Measurements from ENCODE around the gene KCP.

Gene KCP

DNA sequence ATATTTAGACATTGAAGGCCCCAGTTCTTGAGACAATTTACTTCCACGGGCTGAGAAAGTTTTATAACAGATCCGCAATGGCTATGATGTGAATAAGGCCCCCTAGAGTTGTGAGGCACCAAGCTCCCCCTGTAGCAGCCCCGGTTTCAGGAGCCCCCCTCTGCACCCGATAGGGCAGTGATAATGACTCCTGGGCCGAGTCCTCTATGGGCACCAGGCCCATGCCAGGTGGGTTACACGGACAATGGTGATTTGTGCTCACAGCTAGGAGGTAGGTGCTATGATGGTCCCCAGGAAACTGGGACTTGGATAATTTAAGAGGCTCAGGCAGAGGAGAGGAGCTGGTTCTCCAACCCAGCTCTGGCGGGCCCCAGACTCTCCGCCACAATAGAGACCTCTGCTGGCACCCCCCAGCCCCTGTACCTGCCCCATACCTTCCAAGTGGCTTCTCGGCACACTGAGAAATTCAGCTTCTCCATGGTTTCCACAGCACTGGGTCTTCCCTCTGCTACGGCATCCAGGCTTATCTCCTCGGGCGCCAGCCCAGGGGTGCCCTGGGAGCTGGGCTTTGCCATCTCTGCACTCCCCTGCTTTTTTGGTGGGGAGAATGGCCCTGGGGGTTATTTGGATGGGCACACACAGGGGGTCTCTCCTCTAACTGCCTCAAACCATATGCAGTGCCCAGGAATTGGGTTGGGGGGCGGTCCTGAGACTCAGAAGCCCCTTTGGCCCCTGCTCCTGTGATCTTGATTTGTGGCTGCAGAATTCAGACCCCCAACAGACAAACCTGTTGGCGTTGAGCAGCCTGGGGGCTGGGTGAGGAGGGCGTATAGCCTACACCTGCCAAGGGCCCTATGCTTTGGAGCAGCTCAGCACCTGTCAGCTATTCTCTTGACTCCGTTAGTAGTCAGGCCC is 12.2 kb upstream of the KCP start:
- Mint-ChIP-seq H3K36me3 (ENCODE audit: insufficient read depth) (no peaks in the 10 kb centered on the region), H3K27ac (ENCODE audit: low read depth) (no peak overlapping the region), H3K9me3 (no peaks in the 10 kb centered on the region), H3K4me1 (no peaks in the 10 kb centered on the region), H3K4me3 (no peak overlapping the region), H3K27me3 (peaks cover 34% of the 10 kb centered on the region)
- DNase-seq (ENCODE audit: low spot score in 2 of 2) (no peak), ATAC-seq (replicated peaks; ENCODE audit: extremely low read depth, poor library complexity, severe bottlenecking) (no peak)

- DNase-seq (ENCODE audit: low spot score in 2 of 2) (no peak), ATAC-seq (replicated peaks; ENCODE audit: extremely low read depth, poor library complexity, severe bottlenecking) (no peak)
- H3K4me3 Mint-ChIP-seq, result no peak overlapping the region
- no peaks in the 10 kb centered on the region for H3K4me1 Mint-ChIP-seq
- H3K36me3 Mint-ChIP-seq (ENCODE audit: insufficient read depth), result no peaks in the 10 kb centered on the region
- no peak overlapping the region for H3K27ac Mint-ChIP-seq (ENCODE audit: low read depth)
- H3K9me3 Mint-ChIP-seq, result no peaks in the 10 kb centered on the region
- peaks cover 39% of the 10 kb centered on the region for H3K27me3 Mint-ChIP-seq
Measured at GRCh38 chr7:128921866-128922440, 11.4 kb upstream of the KCP start.

DNA sequence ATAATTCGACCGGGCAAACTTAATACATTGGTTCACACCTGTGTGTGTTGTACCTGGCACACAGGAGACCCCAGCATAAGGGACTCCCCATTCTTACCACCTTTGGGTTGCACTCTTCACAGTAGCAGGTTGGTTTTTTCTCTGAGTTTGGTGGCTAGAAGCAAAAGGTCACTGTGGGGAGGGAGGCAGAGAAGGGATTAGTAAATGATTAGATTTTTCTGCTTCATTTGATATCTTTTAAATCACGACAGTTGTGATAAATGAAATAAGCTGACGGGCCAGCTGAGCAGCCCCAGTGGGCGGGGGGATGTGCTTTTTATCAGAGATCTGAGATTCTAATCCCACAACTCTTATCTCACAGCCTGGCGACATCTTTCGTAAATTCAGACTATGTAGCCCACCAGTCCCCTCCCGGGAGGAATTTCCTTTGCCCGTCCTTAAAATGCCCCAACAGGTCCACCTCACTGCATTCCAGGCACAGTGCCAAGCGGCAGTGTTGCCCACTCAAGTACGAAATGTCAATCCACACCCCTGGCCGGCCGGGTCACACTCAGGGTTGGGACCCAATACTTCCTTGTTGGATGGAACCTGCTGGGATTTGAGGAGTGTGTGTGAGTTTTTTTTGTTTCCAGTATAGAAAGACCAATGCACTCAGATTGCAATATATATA is 10.5 kb upstream of the KCP start:
- H3K27me3 Mint-ChIP-seq, result peaks cover 46% of the 10 kb centered on the region
- no peaks in the 10 kb centered on the region for H3K4me1 Mint-ChIP-seq
- DNase-seq (ENCODE audit: low spot score in 2 of 2), result no peak
- no peaks in the 10 kb centered on the region for H3K9me3 Mint-ChIP-seq
- ATAC-seq (replicated peaks; ENCODE audit: extremely low read depth, poor library complexity, severe bottlenecking), result no peak
- no peak overlapping the region for H3K4me3 Mint-ChIP-seq
- H3K36me3 Mint-ChIP-seq (ENCODE audit: insufficient read depth), result no peaks in the 10 kb centered on the region
- no peak overlapping the region for H3K27ac Mint-ChIP-seq (ENCODE audit: low read depth)

DNA sequence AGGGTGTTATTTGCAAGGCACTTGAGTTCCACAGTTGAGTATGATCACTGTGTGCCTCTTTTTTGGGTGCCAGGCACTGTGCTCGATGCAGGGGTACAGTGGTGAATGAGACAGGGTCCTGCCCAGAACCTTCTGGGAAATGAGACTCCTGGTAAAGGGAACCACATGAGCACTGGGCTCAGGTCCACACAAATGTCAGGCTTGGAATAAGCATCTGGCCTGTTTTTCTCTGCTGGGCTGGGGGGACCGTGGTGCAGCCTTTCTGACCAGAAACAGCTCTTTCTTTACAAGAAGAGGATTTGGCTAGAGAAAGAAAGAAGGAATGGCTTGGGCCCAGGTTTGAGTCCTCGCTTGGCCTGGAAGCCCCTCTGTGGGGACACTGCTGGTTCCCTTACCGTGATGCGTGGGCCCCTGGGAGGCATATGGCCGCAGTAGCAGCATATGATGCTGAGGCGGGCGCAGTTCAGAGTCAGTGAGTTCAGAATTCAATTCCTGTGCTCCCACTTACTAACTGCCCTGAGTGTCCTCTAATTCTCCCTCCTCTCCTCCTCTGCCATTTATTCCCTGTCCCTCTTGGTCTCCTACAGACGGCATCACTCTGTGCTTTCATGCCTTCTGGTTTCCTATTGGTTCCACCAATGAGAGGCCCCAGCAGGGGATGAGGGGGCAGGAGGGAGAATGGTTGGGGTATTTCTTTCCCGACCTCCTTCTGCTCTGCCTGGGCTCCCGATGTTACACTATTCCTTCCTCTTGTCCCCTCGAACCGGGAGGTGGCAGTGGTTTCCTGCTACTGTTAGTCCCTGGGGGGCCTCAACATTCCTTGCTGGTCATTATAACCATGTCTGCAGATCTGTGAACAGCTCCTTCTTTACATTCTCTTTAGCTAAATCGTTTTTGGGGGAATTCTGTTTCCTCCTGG is 9.6 kb upstream of the KCP start:
- no peak for DNase-seq (ENCODE audit: low spot score in 2 of 2)
- H3K27ac Mint-ChIP-seq (ENCODE audit: low read depth), result no peak overlapping the region
- ATAC-seq (replicated peaks; ENCODE audit: extremely low read depth, poor library complexity, severe bottlenecking), result no peak
- no peak overlapping the region for H3K4me3 Mint-ChIP-seq
- H3K36me3 Mint-ChIP-seq (ENCODE audit: insufficient read depth), result no peaks in the 10 kb centered on the region
- peaks cover 5% of the 10 kb centered on the region for H3K4me1 Mint-ChIP-seq
- H3K27me3 Mint-ChIP-seq, result peaks cover 54% of the 10 kb centered on the region
- no peaks in the 10 kb centered on the region for H3K9me3 Mint-ChIP-seq

DNA sequence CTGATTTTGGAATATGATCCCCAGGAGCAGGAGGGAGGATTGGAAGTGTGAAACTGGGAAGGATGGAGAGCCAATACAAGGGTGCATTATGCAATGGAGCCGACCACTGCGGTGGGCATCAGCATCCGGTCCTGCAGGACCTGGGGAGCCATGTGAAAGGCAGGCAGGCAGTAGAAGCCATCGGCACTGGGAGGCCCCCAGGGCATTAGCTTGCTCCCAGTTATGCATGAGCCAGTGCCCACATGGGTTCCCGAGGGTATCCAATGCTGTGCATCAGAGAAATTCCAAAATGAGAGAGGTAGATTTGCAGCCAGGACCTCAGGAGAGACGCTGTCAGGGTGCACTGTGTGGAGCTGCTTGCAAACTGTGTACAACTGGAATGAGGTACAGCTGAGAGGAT is 8.7 kb upstream of the KCP start:
- H3K36me3 Mint-ChIP-seq (ENCODE audit: insufficient read depth), result no peaks in the 10 kb centered on the region
- peaks cover 6% of the 10 kb centered on the region for H3K4me1 Mint-ChIP-seq
- H3K27ac Mint-ChIP-seq (ENCODE audit: low read depth), result no peak overlapping the region
- H3K4me3 Mint-ChIP-seq, result no peak overlapping the region
- no peak for ATAC-seq (replicated peaks; ENCODE audit: extremely low read depth, poor library complexity, severe bottlenecking)
- peaks cover 63% of the 10 kb centered on the region for H3K27me3 Mint-ChIP-seq
- H3K9me3 Mint-ChIP-seq, result no peaks in the 10 kb centered on the region
- no peak for DNase-seq (ENCODE audit: low spot score in 2 of 2)

GRCh38 chr7:128918016-128918665 is 7.6 kb upstream of the KCP start:
- Mint-ChIP-seq H3K4me3 (no peak overlapping the region), H3K4me1 (peaks cover 6% of the 10 kb centered on the region), H3K9me3 (no peaks in the 10 kb centered on the region), H3K36me3 (ENCODE audit: insufficient read depth) (no peaks in the 10 kb centered on the region), H3K27ac (ENCODE audit: low read depth) (no peak overlapping the region), H3K27me3 (peaks cover 63% of the 10 kb centered on the region)
- DNase-seq (ENCODE audit: low spot score in 2 of 2) (no peak), ATAC-seq (replicated peaks; ENCODE audit: extremely low read depth, poor library complexity, severe bottlenecking) (no peak)

GRCh38 chr7:128917122-128917521 is 6.6 kb upstream of the KCP start:
- DNase-seq (ENCODE audit: low spot score in 2 of 2) (no peak), ATAC-seq (replicated peaks; ENCODE audit: extremely low read depth, poor library complexity, severe bottlenecking) (no peak)
- no peak overlapping the region for H3K27ac Mint-ChIP-seq (ENCODE audit: low read depth)
- peaks cover 65% of the 10 kb centered on the region for H3K27me3 Mint-ChIP-seq
- no peaks in the 10 kb centered on the region for H3K9me3 Mint-ChIP-seq
- no peak overlapping the region for H3K4me3 Mint-ChIP-seq
- peaks cover 6% of the 10 kb centered on the region for H3K4me1 Mint-ChIP-seq
- H3K36me3 Mint-ChIP-seq (ENCODE audit: insufficient read depth), result no peaks in the 10 kb centered on the region

DNA sequence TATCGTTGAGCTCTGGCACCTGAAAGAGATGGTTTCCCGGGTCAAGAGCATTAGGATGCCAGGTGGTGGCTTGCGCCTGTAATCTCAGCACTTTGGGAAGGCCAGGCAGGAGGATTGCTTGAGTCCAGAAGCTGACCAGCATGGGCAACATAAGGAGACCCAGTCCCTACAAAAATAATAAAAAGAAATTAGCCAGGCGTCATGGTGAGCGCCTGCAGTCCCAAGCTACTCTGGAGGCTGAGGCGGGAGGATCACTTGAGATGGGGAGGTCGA is 6.1 kb upstream of the KCP start:
- H3K4me3 Mint-ChIP-seq, result no peak overlapping the region
- peaks cover 71% of the 10 kb centered on the region for H3K27me3 Mint-ChIP-seq
- no peaks in the 10 kb centered on the region for H3K36me3 Mint-ChIP-seq (ENCODE audit: insufficient read depth)
- ATAC-seq (replicated peaks; ENCODE audit: extremely low read depth, poor library complexity, severe bottlenecking), result no peak
- no peak for DNase-seq (ENCODE audit: low spot score in 2 of 2)
- H3K9me3 Mint-ChIP-seq, result no peaks in the 10 kb centered on the region
- H3K4me1 Mint-ChIP-seq, result peaks cover 6% of the 10 kb centered on the region
- H3K27ac Mint-ChIP-seq (ENCODE audit: low read depth), result no peak overlapping the region

DNA sequence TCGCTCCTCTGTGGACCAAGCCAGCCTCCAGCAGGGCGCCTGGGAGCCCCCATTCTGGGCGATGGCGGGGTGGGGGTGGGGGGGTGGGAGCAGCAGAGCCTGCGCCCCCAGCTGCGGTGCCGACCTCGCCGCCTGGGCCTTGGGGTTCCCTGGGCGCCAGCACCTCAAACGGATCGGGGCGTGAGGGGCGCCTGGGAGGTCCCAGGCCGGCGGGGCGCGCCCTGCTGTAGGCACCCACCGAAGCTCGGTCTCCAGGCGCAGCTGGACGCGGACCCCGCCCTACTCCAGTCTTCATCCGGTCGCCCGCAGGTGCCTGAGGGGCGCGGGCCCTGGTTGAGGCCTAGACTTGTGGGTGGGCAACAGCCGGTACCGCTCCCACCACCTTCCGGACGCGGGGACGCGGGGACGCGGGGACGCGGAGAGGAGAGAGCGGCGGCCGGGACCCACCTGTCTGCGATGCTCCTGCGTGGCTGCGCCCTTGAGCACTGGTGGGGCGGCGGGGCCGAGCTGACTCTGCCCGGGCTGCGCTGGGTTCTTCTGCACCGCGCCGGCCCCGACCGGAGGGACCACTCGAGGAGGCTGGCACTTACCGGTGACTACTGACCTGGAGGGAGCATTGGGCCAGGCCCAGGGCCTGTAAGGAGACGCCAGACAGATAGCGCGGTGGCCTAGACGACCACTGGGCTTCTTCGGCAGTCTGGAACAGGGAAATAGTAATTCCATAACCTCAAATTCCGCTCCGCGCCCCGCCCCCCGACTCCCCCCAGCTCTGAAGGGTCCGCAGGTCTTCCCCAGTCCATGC is 5.5 kb upstream of the KCP start:
- Mint-ChIP-seq H3K27me3 (peaks cover 76% of the 10 kb centered on the region), H3K9me3 (no peaks in the 10 kb centered on the region), H3K27ac (ENCODE audit: low read depth) (peak overlapping the region; percentile 14), H3K36me3 (ENCODE audit: insufficient read depth) (no peaks in the 10 kb centered on the region), H3K4me1 (peaks cover 6% of the 10 kb centered on the region), H3K4me3 (peak overlapping the region; percentile 47)
- DNase-seq (ENCODE audit: low spot score in 2 of 2), result no peak
- no peak for ATAC-seq (replicated peaks; ENCODE audit: extremely low read depth, poor library complexity, severe bottlenecking)

- DNase-seq (ENCODE audit: low spot score in 2 of 2) (no peak), ATAC-seq (replicated peaks; ENCODE audit: extremely low read depth, poor library complexity, severe bottlenecking) (no peak)
- Mint-ChIP-seq H3K4me3 (peak overlapping the region; percentile 47), H3K9me3 (no peaks in the 10 kb centered on the region), H3K36me3 (ENCODE audit: insufficient read depth) (no peaks in the 10 kb centered on the region), H3K4me1 (peaks cover 6% of the 10 kb centered on the region), H3K27ac (ENCODE audit: low read depth) (peak overlapping the region; percentile 14), H3K27me3 (peaks cover 82% of the 10 kb centered on the region)
Measured at GRCh38 chr7:128915271-128915819, 4.8 kb upstream of the KCP start.

GRCh38 chr7:128914566-128915151 is 4.2 kb upstream of the KCP start:
- no peak overlapping the region for H3K27ac Mint-ChIP-seq (ENCODE audit: low read depth)
- no peaks in the 10 kb centered on the region for H3K9me3 Mint-ChIP-seq
- H3K36me3 Mint-ChIP-seq (ENCODE audit: insufficient read depth), result no peaks in the 10 kb centered on the region
- H3K4me3 Mint-ChIP-seq, result no peak overlapping the region
- no peak for ATAC-seq (replicated peaks; ENCODE audit: extremely low read depth, poor library complexity, severe bottlenecking)
- DNase-seq (ENCODE audit: low spot score in 2 of 2), result no peak
- H3K4me1 Mint-ChIP-seq, result peaks cover 6% of the 10 kb centered on the region
- peaks cover 86% of the 10 kb centered on the region for H3K27me3 Mint-ChIP-seq

All from central memory CD8-positive, alpha-beta T cell (primary cell).